GM23338 (cell line): ENCODE results near the gene IL1R1. TPM values are rescaled to one million over a fixed set of nuclear protein-coding genes. Genes with fewer than 3 reads are reported as not detected.

Experiments
- ATAC-seq: fragments of 200-7000 bp; cut with Tn5 transposase; 3 replicates; pipeline ENCODE4 v1.9.1; 2020
- DNase-seq: peaks from one replicate; pipeline ENCODE4 v3.0.0-alpha.2; 2015; ENCODE audit warnings: low spot score
- H2AFZ ChIP-seq: fragments of 200-600 bp; sonication (generic); 2 replicates; pipeline ENCODE4 v1.8.0; 2016; ENCODE audit warnings: antibody characterized with exemption, mild to moderate bottlenecking, moderate library complexity
- H3F3A ChIP-seq: fragments of 200-600 bp; sonication (generic); replicated peaks from 2 replicates; pipeline ENCODE4 v1.8.0; 2017; ENCODE audit warnings: antibody characterized with exemption, mixed run types, low read depth
- H3K27ac ChIP-seq: fragments of 200-600 bp; sonication (generic); 2 replicates; pipeline ENCODE4 v1.6.1; 2016; ENCODE audit warnings: low read depth
- H3K27me3 ChIP-seq: fragments of 200-600 bp; sonication (generic); 2 replicates; pipeline ENCODE4 v1.8.0; 2016; ENCODE audit warnings: mild to moderate bottlenecking, mixed run types, moderate library complexity; ENCODE audit not compliant: insufficient read depth
- H3K36me3 ChIP-seq: fragments of 200-600 bp; sonication (generic); 2 replicates; pipeline ENCODE4 v1.8.0; 2016; ENCODE audit warnings: mild to moderate bottlenecking; ENCODE audit not compliant: insufficient read depth
- H3K4me1 ChIP-seq: fragments of 200-600 bp; sonication (generic); 2 replicates; pipeline ENCODE4 v1.8.0; 2016; ENCODE audit warnings: mild to moderate bottlenecking, moderate library complexity; ENCODE audit not compliant: insufficient read depth
- H3K4me2 ChIP-seq: fragments of 200-600 bp; sonication (generic); 2 replicates; pipeline ENCODE4 v1.7.1; 2017; ENCODE audit warnings: mixed run types
- H3K4me3 ChIP-seq: fragments of 200-600 bp; sonication (generic); 2 replicates; pipeline ENCODE4 v1.6.1; 2016; ENCODE audit warnings: mixed run types
- H3K79me2 ChIP-seq: fragments of 200-600 bp; sonication (generic); replicated peaks from 2 replicates; pipeline ENCODE4 v1.8.0; 2017; ENCODE audit warnings: mild to moderate bottlenecking; ENCODE audit not compliant: insufficient read depth
- H3K9me2 ChIP-seq: fragments of 200-600 bp; sonication (generic); 2 replicates; pipeline ENCODE4 v1.8.0; 2017; ENCODE audit not compliant: insufficient read depth
- H4K20me1 ChIP-seq: fragments of 200-600 bp; sonication (generic); replicated peaks from 2 replicates; pipeline ENCODE4 v1.8.0; 2017; ENCODE audit warnings: mild to moderate bottlenecking; ENCODE audit not compliant: insufficient read depth
- H3K27ac Mint-ChIP-seq: 2 replicates; pipeline ENCODE4 v1.8.0; 2020; ENCODE audit warnings: inconsistent platforms, mild to moderate bottlenecking, moderate library complexity, mixed read lengths
- H3K27me3 Mint-ChIP-seq: 3 replicates; pipeline ENCODE4 v1.8.0; 2022; ENCODE audit warnings: low read depth, mild to moderate bottlenecking, moderate library complexity, mixed read lengths, inconsistent platforms; ENCODE audit not compliant: insufficient read depth, poor library complexity
- H3K36me3 Mint-ChIP-seq: 3 replicates; pipeline ENCODE4 v1.8.0; 2021; ENCODE audit warnings: low read depth, mild to moderate bottlenecking, inconsistent platforms, moderate library complexity, mixed read lengths
- H3K4me1 Mint-ChIP-seq: 3 replicates; pipeline ENCODE4 v1.8.0; 2020; ENCODE audit warnings: mild to moderate bottlenecking, inconsistent platforms, mixed read lengths
- H3K4me3 Mint-ChIP-seq: 3 replicates; pipeline ENCODE4 v1.8.0; 2021; ENCODE audit warnings: moderate library complexity, mild to moderate bottlenecking, inconsistent platforms, mixed read lengths
- H3K9me3 Mint-ChIP-seq: 3 replicates; pipeline ENCODE4 v1.8.0; 2020; ENCODE audit warnings: moderate library complexity, mild to moderate bottlenecking, inconsistent platforms, mixed read lengths
- CREB1 ChIP-seq: fragments of 250-450 bp; sonication (Bioruptor Pico); IDR thresholded peaks from 2 replicates; pipeline ENCODE4 v1.5.0; 2020; ENCODE audit warnings: low read depth, mild to moderate bottlenecking, moderate library complexity
- CTCF ChIP-seq, 2 experiments: fragments of 200-600 bp in 1 of 2; sonication (generic) in 1 of 2; conservative IDR thresholded peaks; 2 replicates each; pipeline versions ENCODE4 v1.5.1 to v1.6.1; 2016 to 2017; ENCODE audit warnings: antibody characterized with exemption in 2 of 2, low read depth in 2 of 2, mild to moderate bottlenecking in 2 of 2, moderate library complexity in 1 of 2
- ETS1 ChIP-seq: IDR thresholded peaks from 2 replicates; pipeline ENCODE4 v1.6.1; 2016; ENCODE audit warnings: antibody characterized with exemption
- EZH2 ChIP-seq: fragments of 200-600 bp; sonication (generic); IDR thresholded peaks from one replicate; pipeline ENCODE4 v1.8.0; 2017; ENCODE audit warnings: antibody characterized with exemption, mild to moderate bottlenecking, low read depth; ENCODE audit not compliant: unreplicated experiment
- EZH2phosphoT487 ChIP-seq: fragments of 200-600 bp; sonication (generic); IDR thresholded peaks from one replicate; pipeline ENCODE4 v1.8.1; 2018; ENCODE audit warnings: antibody characterized with exemption; ENCODE audit not compliant: unreplicated experiment
- JUNB ChIP-seq: IDR thresholded peaks from one replicate; pipeline ENCODE4 v1.6.1; 2016; ENCODE audit warnings: antibody characterized with exemption; ENCODE audit not compliant: unreplicated experiment
- NANOG ChIP-seq: IDR thresholded peaks from 2 replicates; pipeline ENCODE4 v1.6.1; 2016; ENCODE audit warnings: antibody characterized with exemption, borderline replicate concordance
- POLR2AphosphoS5 ChIP-seq: IDR thresholded peaks from 2 replicates; pipeline ENCODE4 v1.6.1; 2016; ENCODE audit warnings: antibody characterized with exemption, low read depth
- REST ChIP-seq: IDR thresholded peaks from one replicate; pipeline ENCODE4 v1.6.1; 2018; ENCODE audit warnings: antibody characterized with exemption; ENCODE audit not compliant: unreplicated experiment
- STAT1 ChIP-seq: IDR thresholded peaks from one replicate; pipeline ENCODE4 v1.6.1; 2016; ENCODE audit warnings: antibody characterized with exemption; ENCODE audit not compliant: unreplicated experiment
- ZNF114 ChIP-seq: fragments of 250-450 bp; sonication (Bioruptor Pico); IDR thresholded peaks from 2 replicates; pipeline ENCODE4 v1.5.0; 2020; ENCODE audit warnings: mild to moderate bottlenecking, moderate library complexity
- ZNF331 ChIP-seq: fragments of 250-450 bp; sonication (Bioruptor Pico); IDR thresholded peaks from 2 replicates; pipeline ENCODE4 v1.5.0; 2020; ENCODE audit warnings: low read depth, mild to moderate bottlenecking, moderate library complexity
- polyA plus RNA-seq: library from polyadenylated mRNA; unstranded; fragments of >200 nt; fragmentation: Nextera tagmentation; extraction: Ambion mirVana; gene quantifications from 2 replicates; pipeline ENCODE4 v1.2.1, GENCODE V29; 2016
- total RNA-seq: library from RNA; depleted of rRNA; stranded (reverse); fragments of >200 nt; shearing (Covaris generic); gene quantifications from 2 replicates; pipeline ENCODE4 v1.2.3, GENCODE V29; 2014

Gene IL1R1
- total and polyA plus RNA-seq, 2 experiments from 2014 or later, result 0.17 TPM; not detected in 1

- TF ChIP-seq REST (no peak), EZH2 (no peak)
These were observed 34.8 kb upstream of the IL1R1 start (continued) for GRCh38 chr2:102107741-102108070.

GRCh38 chr2:102109016-102109415 is 33.5 kb upstream of the IL1R1 start:
- Histone ChIP-seq H3K9me2 (peaks cover 10% of the 10 kb centered on the region; the same call in 1 of the 2 replicates), H3K79me2 (no peaks in the 10 kb centered on the region), H4K20me1 (no peaks in the 10 kb centered on the region), H3K36me3 (no peaks in the 10 kb centered on the region), H3K4me1 (no peaks in the 10 kb centered on the region), H3K27me3 (no peaks in the 10 kb centered on the region), H3K27ac (no peak overlapping the region), H2AFZ (no peak overlapping the region), H3F3A (no peaks in the 10 kb centered on the region), H3K4me2 (no peak overlapping the region), H3K4me3 (no peak overlapping the region)
- no peak for DNase-seq
- no peak for TF ChIP-seq CREB1
- TF ChIP-seq CTCF (conservative IDR thresholded peaks at IDR 0.05; ENCODE audit: low read depth in 2 of 2), result no peak
- no peak for TF ChIP-seq ETS1
- H3K4me1 Mint-ChIP-seq, result peaks cover 11% of the 10 kb centered on the region
- ATAC-seq, result no peak
- H3K27me3 Mint-ChIP-seq, result peaks cover 3% of the 10 kb centered on the region
- no peak overlapping the region for H3K27ac Mint-ChIP-seq
- H3K4me3 Mint-ChIP-seq, result no peak overlapping the region
- H3K9me3 Mint-ChIP-seq, result no peaks in the 10 kb centered on the region; the same call in 2 of the 3 replicates
- no peaks in the 10 kb centered on the region; the same call in 2 of the 3 replicates for H3K36me3 Mint-ChIP-seq

- Mint-ChIP-seq H3K36me3 (no peaks in the 10 kb centered on the region; the same call in 2 of the 3 replicates), H3K9me3 (no peaks in the 10 kb centered on the region; the same call in 2 of the 3 replicates), H3K27ac (no peak overlapping the region), H3K27me3 (peaks cover 3% of the 10 kb centered on the region), H3K4me3 (no peak overlapping the region), H3K4me1 (peaks cover 11% of the 10 kb centered on the region)
- DNase-seq (no peak), ATAC-seq (no peak)
- Histone ChIP-seq H3F3A (no peaks in the 10 kb centered on the region), H3K4me1 (no peaks in the 10 kb centered on the region), H3K27ac (no peak overlapping the region), H3K36me3 (no peaks in the 10 kb centered on the region), H4K20me1 (no peaks in the 10 kb centered on the region), H3K4me3 (no peak overlapping the region), H2AFZ (no peak overlapping the region), H3K4me2 (no peak overlapping the region), H3K9me2 (peaks cover 10% of the 10 kb centered on the region; the same call in 1 of the 2 replicates), H3K79me2 (no peaks in the 10 kb centered on the region), H3K27me3 (no peaks in the 10 kb centered on the region)
- TF ChIP-seq REST (no peak), POLR2AphosphoS5 (no peak), EZH2phosphoT487 (no peak), NANOG (no peak), ETS1 (no peak), ZNF114 (CRISPR knock-in tag) (no peak), JUNB (no peak), EZH2 (no peak), ZNF331 (CRISPR knock-in tag) (no peak), STAT1 (no peak)
These were observed 32.4 kb upstream of the IL1R1 start for GRCh38 chr2:102110171-102110570.
